ENCODE results near the gene ZNF200. TPM values are rescaled to one million over a fixed set of nuclear protein-coding genes. Genes with fewer than 3 reads are reported as not detected.
A peak's percentile ranks its signal among the peaks of the same experiment; 100 is the strongest.

Gene ZNF200
- total and polyA plus RNA-seq, 2 of the 13 experiments (the other 11 are each of a cell fraction or from before 2014, with no cell fraction given), result 3.5 to 16.5 TPM

DNA sequence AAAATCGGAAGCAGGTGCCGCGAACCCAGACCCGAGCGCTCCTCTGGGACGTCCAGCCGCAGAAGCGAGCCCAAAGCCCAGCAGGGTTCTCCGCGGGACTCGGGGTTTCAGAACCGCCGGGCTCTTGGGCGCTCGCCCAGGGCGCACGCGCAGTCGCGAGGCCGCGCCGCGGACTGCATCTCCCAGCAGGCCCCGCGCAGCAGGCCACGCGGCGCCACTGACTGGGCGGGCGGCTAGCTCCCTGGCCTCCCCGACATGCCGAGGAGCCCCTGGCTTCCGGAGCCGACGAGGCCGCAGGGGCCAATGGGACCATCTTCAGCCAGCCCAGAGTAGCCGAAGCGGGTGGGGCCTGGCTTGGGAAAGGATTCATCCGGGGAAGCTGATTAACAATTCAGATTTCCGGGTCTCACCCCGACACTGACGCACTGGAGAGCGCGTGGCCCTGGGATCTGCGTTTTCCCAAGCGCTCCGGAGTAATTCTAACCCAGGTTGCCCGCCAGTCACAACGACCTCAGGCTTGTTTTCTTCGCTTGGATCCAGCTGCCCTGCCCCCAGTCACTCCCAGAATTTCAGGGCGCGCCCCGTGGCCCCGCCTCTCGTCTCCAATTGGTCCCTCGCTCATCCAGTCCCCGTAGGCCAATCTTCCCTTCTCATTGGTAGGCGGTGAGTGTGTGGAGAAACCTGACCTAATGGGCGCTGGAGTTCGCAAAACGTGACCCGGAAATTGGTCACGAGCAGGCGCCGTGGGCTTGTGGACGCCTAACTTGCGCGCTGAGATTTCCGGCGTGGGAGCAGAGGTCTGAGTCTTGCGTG, 48.0 kb upstream of the ZNF200 start, which contains the start of gene ZNF263 (continued):
- TF ChIP-seq ZNF800 (CRISPR knock-in tag; IDR thresholded peaks at IDR 0.05), result peak; percentile 12; the same call in 1 of the 2 replicates
- peak; percentile 79 for TF ChIP-seq TAF1 (CRISPR knock-in tag; IDR thresholded peaks at IDR 0.05)
- peak; percentile 21 for TF ChIP-seq TARDBP (CRISPR knock-in tag; IDR thresholded peaks at IDR 0.05)
- peak in 1 of 2 experiments; percentile 32; a peak in 1 of 4 replicates for TF ChIP-seq ATF4 (CRISPR knock-in tag; IDR thresholded peaks at IDR 0.05)
- no peak for TF ChIP-seq ZNF44 (CRISPR knock-in tag; IDR thresholded peaks at IDR 0.05)
- peak; percentile 90 for TF ChIP-seq DMAP1 (CRISPR knock-in tag; IDR thresholded peaks at IDR 0.05)
- TF ChIP-seq ASH2L (IDR thresholded peaks at IDR 0.05; ENCODE audit: insufficient read length, low read depth, low read length), result peak; percentile 88
- peak; percentile 98 for TF ChIP-seq RBFOX2 (IDR thresholded peaks at IDR 0.05; ENCODE audit: low read depth, low read length)
- peak; percentile 84 for TF ChIP-seq HCFC1 (IDR thresholded peaks at IDR 0.05; ENCODE audit: low read depth, low read length)
- 0 out of 2 replicates have a peak, but pooled peaks have one; percentile 50 for TF ChIP-seq ZNF256 (CRISPR knock-in tag; conservative IDR thresholded peaks at IDR 0.05)
- TF ChIP-seq ZBTB3 (CRISPR knock-in tag; IDR thresholded peaks at IDR 0.05; ENCODE audit: borderline replicate concordance, low read depth), result peak; percentile 71
- peak; percentile 86 for TF ChIP-seq PHF20 (CRISPR knock-in tag; IDR thresholded peaks at IDR 0.05)
- TF ChIP-seq ZNF510 (CRISPR knock-in tag; IDR thresholded peaks at IDR 0.05; ENCODE audit: low read depth), result peak; percentile 84; the same call in 1 of the 2 replicates
- no peak for TF ChIP-seq SOX6 (IDR thresholded peaks at IDR 0.05)
- peak; percentile 25; the same call in 1 of the 2 replicates for TF ChIP-seq SOX6 (CRISPR knock-in tag; IDR thresholded peaks at IDR 0.05)
- TF ChIP-seq MAFF (IDR thresholded peaks at IDR 0.05; ENCODE audit: low read depth, low read length), result 0 out of 2 replicates have a peak, but pooled peaks have one; percentile 1
- peak; percentile 2; the same call in 1 of the 2 replicates for TF ChIP-seq SRY (CRISPR knock-in tag; IDR thresholded peaks at IDR 0.05)
- no peak for TF ChIP-seq ZFP36 (IDR thresholded peaks at IDR 0.05; ENCODE audit: borderline replicate concordance, low read depth, low read length, partially characterized antibody)
- TF ChIP-seq NKX3-1 (CRISPR knock-in tag; IDR thresholded peaks at IDR 0.05), result peak; percentile 79
- peak; percentile 21; the same call in 1 of the 2 replicates for TF ChIP-seq AKNA (CRISPR knock-in tag; IDR thresholded peaks at IDR 0.05; ENCODE audit: borderline replicate concordance)
- peak; percentile 60 for TF ChIP-seq TMF1 (CRISPR knock-in tag; IDR thresholded peaks at IDR 0.05; ENCODE audit: low read depth)
- no peak for TF ChIP-seq KDM6A (CRISPR knock-in tag; IDR thresholded peaks at IDR 0.05; ENCODE audit: low read depth)
- 0 out of 2 replicates have a peak, but pooled peaks have one; percentile 85 for TF ChIP-seq ZNF674 (CRISPR knock-in tag; IDR thresholded peaks at IDR 0.05; ENCODE audit: low read depth)

All from HepG2 (cell line).